Measurements from ENCODE around the gene JAZF1. TPM values are rescaled to one million over a fixed set of nuclear protein-coding genes. Genes with fewer than 3 reads are reported as not detected.

The JAZF1 gene
- total and polyA plus RNA-seq, 2 of the 8 experiments (the other 6 are each of a cell fraction or from before 2014, with no cell fraction given), result 2.6 to 21.8 TPM

GRCh38 chr7:27936047-27936767 is 244.4 kb downstream of the JAZF1 start:
- no peak overlapping the region for H2BK15ac ChIP-seq (ENCODE audit: low read length)
- H3K4ac ChIP-seq (replicated peaks; ENCODE audit: insufficient read length, low read depth, low read length), result no peak overlapping the region
- no peak overlapping the region for H3K56ac ChIP-seq (replicated peaks; ENCODE audit: insufficient read length, low read depth, low read length)
- 92% methylated on average over 6 of the region's 6 CpGs; no CpG with 5 or more reads in 1 of the 2 experiments for WGBS, 2 experiments (ENCODE audit: extremely low coverage in 1 of 2, insufficient coverage in 1 of 2, insufficient read length in 1 of 2, insufficient replicate concordance in 2 of 2, low coverage in 1 of 2, low lambda C conversion rate in 2 of 2, missing lambda C conversion rate in 1 of 2)
- H4K8ac ChIP-seq (ENCODE audit: extremely low read depth, insufficient read depth, low read length), result no peak overlapping the region
- no peak overlapping the region for H2AK5ac ChIP-seq (ENCODE audit: low read depth, low read length)
- H2BK120ac ChIP-seq (replicated peaks; ENCODE audit: low read depth, low read length), result no peak overlapping the region
- ChIA-PET CTCF (ENCODE audit: partially characterized antibody) (interaction anchor here (0.6 to 5.5 kb wide), 20 partner anchors 14 to 293 kb away, joined by 3 to 50 read pairs (median 3); no protein-coding TSS in a partner anchor), POLR2A (ENCODE audit: partially characterized antibody) (no interaction called here)
- H3K27ac ChIP-seq (ENCODE audit: low read depth, low read length), result no peak overlapping the region
- H3K18ac ChIP-seq (ENCODE audit: extremely low read depth, low read length), result no peak overlapping the region
- H3K9me3 ChIP-seq (ENCODE audit: insufficient read depth in 2 of 2, low read depth in 1 of 2, low read length in 1 of 2), result no peaks in the 10 kb centered on the region
- H3K79me1 ChIP-seq (ENCODE audit: low read depth, low read length), result no peaks in the 10 kb centered on the region
- H3K23me2 ChIP-seq (ENCODE audit: low read depth, low read length), result no peaks in the 10 kb centered on the region
- no peak for DNase-seq (ENCODE audit: low read depth in 1 of 2, low spot score in 2 of 2)
- H3K14ac ChIP-seq (ENCODE audit: insufficient read length), result no peak overlapping the region
- no peak overlapping the region for H4K91ac ChIP-seq (replicated peaks; ENCODE audit: insufficient read length, low read length)
- no peak overlapping the region for H2AFZ ChIP-seq (ENCODE audit: low read length)
- H3K36me3 ChIP-seq (ENCODE audit: control insufficient read depth in 2 of 4, insufficient read depth in 4 of 4, low read length in 3 of 4), result no peaks in the 10 kb centered on the region
- H3K23ac ChIP-seq (ENCODE audit: insufficient read length), result no peak overlapping the region
- no peak overlapping the region for H3K4me2 ChIP-seq (ENCODE audit: insufficient read depth in 1 of 2, low read depth in 2 of 2, low read length in 2 of 2)
- no peak overlapping the region for H2BK20ac ChIP-seq (ENCODE audit: low read length)
- H4K20me1 ChIP-seq (replicated peaks in 1 of 2; ENCODE audit: control insufficient read depth in 1 of 2, insufficient read depth in 2 of 2, low read length in 2 of 2), result no peaks in the 10 kb centered on the region
- no peak overlapping the region for H3K9ac ChIP-seq (replicated peaks in 1 of 4; ENCODE audit: extremely low read depth in 1 of 4, low read depth in 3 of 4, low read length in 3 of 4)
- H3K79me2 ChIP-seq (ENCODE audit: control insufficient read depth in 1 of 2, insufficient read depth in 2 of 2, low read length in 2 of 2), result no peaks in the 10 kb centered on the region
- no peak overlapping the region for H2BK12ac ChIP-seq (ENCODE audit: low read depth, low read length)
- no peak for FAIRE-seq
- H2BK5ac ChIP-seq (ENCODE audit: low read depth, low read length), result no peak overlapping the region
- H4K5ac ChIP-seq (ENCODE audit: insufficient read length, low read depth, low read length), result no peak overlapping the region
- H3K4me3 ChIP-seq (ENCODE audit: extremely low read depth in 1 of 4, insufficient read depth in 2 of 4, low read depth in 3 of 4, low read length in 4 of 4), result no peak overlapping the region
- H3K27me3 ChIP-seq (replicated peaks in 1 of 4; ENCODE audit: control insufficient read depth in 3 of 4, extremely low read depth in 1 of 4, insufficient read depth in 3 of 4, low read length in 3 of 4), result no peaks in the 10 kb centered on the region
- peaks cover 0 to 8% (median 5%) of the 10 kb centered on the region in 4 experiments; a peak in 5 of 7 replicates for H3K4me1 ChIP-seq (replicated peaks in 1 of 4; ENCODE audit: control insufficient read depth in 3 of 4, insufficient read depth in 4 of 4, low read length in 3 of 4)
- no peak for TF ChIP-seq TEAD4 (IDR thresholded peaks at IDR 0.05; ENCODE audit: low read depth, low read length)
- TF ChIP-seq RBBP5 (IDR thresholded peaks at IDR 0.05; ENCODE audit: borderline replicate concordance, low read depth, low read length), result no peak
- no peak for TF ChIP-seq KDM5A (IDR thresholded peaks at IDR 0.05; ENCODE audit: low read length)
- TF ChIP-seq CEBPB (IDR thresholded peaks at IDR 0.05; ENCODE audit: low read depth, low read length), result no peak
- no peak for TF ChIP-seq RNF2 (IDR thresholded peaks at IDR 0.05; ENCODE audit: borderline replicate concordance, low read depth, low read length, missing control alignments, poor library complexity, severe bottlenecking)
- no peak for TF ChIP-seq GABPA (IDR thresholded peaks at IDR 0.05; ENCODE audit: borderline replicate concordance, insufficient read depth, low read length)
- TF ChIP-seq, protein P1, sequence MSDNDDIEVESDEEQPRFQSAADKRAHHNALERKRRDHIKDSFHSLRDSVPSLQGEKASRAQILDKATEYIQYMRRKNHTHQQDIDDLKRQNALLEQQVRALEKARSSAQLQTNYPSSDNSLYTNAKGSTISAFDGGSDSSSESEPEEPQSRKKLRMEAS (IDR thresholded peaks at IDR 0.05), result no peak
- TF ChIP-seq HDAC2 (IDR thresholded peaks at IDR 0.05; ENCODE audit: borderline replicate concordance in 1 of 2, low read depth in 2 of 2, low read length in 2 of 2), result no peak
- TF ChIP-seq POU5F1 (IDR thresholded peaks at IDR 0.05; ENCODE audit: low read depth, low read length), result no peak
- TF ChIP-seq, protein P2, sequence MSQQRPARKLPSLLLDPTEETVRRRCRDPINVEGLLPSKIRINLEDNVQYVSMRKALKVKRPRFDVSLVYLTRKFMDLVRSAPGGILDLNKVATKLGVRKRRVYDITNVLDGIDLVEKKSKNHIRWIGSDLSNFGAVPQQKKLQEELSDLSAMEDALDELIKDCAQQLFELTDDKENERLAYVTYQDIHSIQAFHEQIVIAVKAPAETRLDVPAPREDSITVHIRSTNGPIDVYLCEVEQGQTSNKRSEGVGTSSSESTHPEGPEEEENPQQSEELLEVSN (IDR thresholded peaks at IDR 0.05), result no peak
- no peak for TF ChIP-seq BACH1 (IDR thresholded peaks at IDR 0.05; ENCODE audit: low read length)
- no peak for TF ChIP-seq ZNF274 (IDR thresholded peaks at IDR 0.05; ENCODE audit: borderline replicate concordance, extremely low read depth, low read length)

Data from H1 (cell line).